PC-3 (cell line): ENCODE data around the gene CCDC177. TPM values are rescaled to one million over a fixed set of nuclear protein-coding genes. Genes with fewer than 3 reads are reported as not detected.

ENCODE experiments used
- ATAC-seq: fragments of 200-7000 bp; cut with Tn5 transposase; 2 replicates; pipeline ENCODE4 v1.9.1; 2020; ENCODE audit warnings: mild to moderate bottlenecking, moderate library complexity
- BruUV-seq: library from RNA; stranded (reverse); fragments of 400-500 nt; replicated peaks from 2 replicates; lab custom pipeline; 2021; lab: Mats Ljungman, UMichigan
- CTCF ChIA-PET: fragments of 300-600 bp; sonication (Branson Sonifier 250); formaldehyde crosslinking; loops from one replicate; lab custom pipeline; 2022; ENCODE audit warnings: antibody characterized with exemption; lab: Charles Lee
- POLR2A ChIA-PET: fragments of 300-600 bp; sonication (Branson Sonifier 250); formaldehyde crosslinking; loops from one replicate; lab custom pipeline; 2022; ENCODE audit warnings: antibody characterized with exemption; ENCODE audit not compliant: unreplicated experiment; lab: Charles Lee
- DNase-seq: peaks from one replicate; pipeline ENCODE4 v3.0.0-alpha.2; 2015
- H2AFZ ChIP-seq: fragments of 300-600 bp; sonication (generic); 2 replicates; pipeline ENCODE4 v1.6.0; 2016; ENCODE audit warnings: antibody characterized with exemption, low read length
- H3F3A ChIP-seq: fragments of 300-600 bp; sonication (generic); one replicate; pipeline ENCODE4 v1.6.0; 2017; ENCODE audit warnings: antibody characterized with exemption, low read length, control low read depth, mild to moderate bottlenecking; ENCODE audit not compliant: unreplicated experiment
- H3K27ac ChIP-seq: fragments of 300-600 bp; sonication (generic); 2 replicates; pipeline ENCODE4 v1.5.1; 2016; ENCODE audit warnings: mild to moderate bottlenecking, low read length
- H3K27me3 ChIP-seq: fragments of 300-600 bp; sonication (generic); 2 replicates; pipeline ENCODE4 v1.6.1; 2016; ENCODE audit warnings: low read length, mixed read lengths
- H3K36me3 ChIP-seq: fragments of 300-600 bp; sonication (generic); 2 replicates; pipeline ENCODE4 v1.6.1; 2016; ENCODE audit warnings: low read depth, mixed run types, low read length, mixed read lengths
- H3K4me1 ChIP-seq: fragments of 300-600 bp; sonication (generic); 2 replicates; pipeline ENCODE4 v1.5.1; 2016; ENCODE audit warnings: low read length; ENCODE audit not compliant: insufficient read depth
- H3K4me2 ChIP-seq: fragments of 300-600 bp; sonication (generic); 2 replicates; pipeline ENCODE4 v1.6.0; 2016; ENCODE audit warnings: low read length
- H3K4me3 ChIP-seq: fragments of 300-600 bp; sonication (generic); 2 replicates; pipeline ENCODE4 v1.5.1; 2016; ENCODE audit warnings: mild to moderate bottlenecking, low read length, mixed read lengths
- H3K79me2 ChIP-seq: fragments of 300-600 bp; sonication (generic); 2 replicates; pipeline ENCODE4 v1.6.1; 2017; ENCODE audit warnings: low read length, mixed read lengths
- H3K9ac ChIP-seq: fragments of 300-600 bp; sonication (generic); 2 replicates; pipeline ENCODE4 v1.6.0; 2016; ENCODE audit warnings: mild to moderate bottlenecking, low read length
- H3K9me2 ChIP-seq: fragments of 300-600 bp; sonication (generic); replicated peaks from 2 replicates; pipeline ENCODE4 v1.6.1; 2016; ENCODE audit warnings: mixed run types, low read length, mixed read lengths
- H3K9me3 ChIP-seq: fragments of 300-600 bp; sonication (generic); 2 replicates; pipeline ENCODE4 v1.6.1; 2016; ENCODE audit warnings: low read length, mixed read lengths
- H4K20me1 ChIP-seq: fragments of 300-600 bp; sonication (generic); 2 replicates; pipeline ENCODE4 v1.6.1; 2016; ENCODE audit warnings: low read length, mixed read lengths
- EZH2 ChIP-seq: fragments of 300-600 bp; sonication (generic); IDR thresholded peaks from one replicate; pipeline ENCODE4 v1.6.1; 2017; ENCODE audit warnings: antibody characterized with exemption, mild to moderate bottlenecking, low read length; ENCODE audit not compliant: unreplicated experiment
- EZH2phosphoT487 ChIP-seq: fragments of 300-600 bp; sonication (generic); IDR thresholded peaks from 2 replicates; pipeline ENCODE4 v1.6.1; 2018; ENCODE audit warnings: mild to moderate bottlenecking, antibody characterized with exemption, low read length, borderline replicate concordance
- intact Hi-C: fragments of 100-400 bp; cut with micrococcal nuclease; formaldehyde crosslinking; loops from 2 replicates; pipeline ENCODE4 v1.9.0; 2023
- total RNA-seq: library from RNA; depleted of rRNA; stranded (reverse); fragments of >200 nt; gene quantifications from 2 replicates; pipeline ENCODE4 v1.2.3, GENCODE V29; 2014
- TF ChIP-seq, protein P1 (sequence below): fragments of 300-600 bp; sonication (generic); conservative IDR thresholded peaks from 2 replicates; pipeline ENCODE4 v1.5.1; 2017; ENCODE audit warnings: antibody characterized with exemption, low read depth, mild to moderate bottlenecking, low read length

CCDC177 gene
- total RNA-seq, 1 experiment from 2014 or later: not detected

DNA sequence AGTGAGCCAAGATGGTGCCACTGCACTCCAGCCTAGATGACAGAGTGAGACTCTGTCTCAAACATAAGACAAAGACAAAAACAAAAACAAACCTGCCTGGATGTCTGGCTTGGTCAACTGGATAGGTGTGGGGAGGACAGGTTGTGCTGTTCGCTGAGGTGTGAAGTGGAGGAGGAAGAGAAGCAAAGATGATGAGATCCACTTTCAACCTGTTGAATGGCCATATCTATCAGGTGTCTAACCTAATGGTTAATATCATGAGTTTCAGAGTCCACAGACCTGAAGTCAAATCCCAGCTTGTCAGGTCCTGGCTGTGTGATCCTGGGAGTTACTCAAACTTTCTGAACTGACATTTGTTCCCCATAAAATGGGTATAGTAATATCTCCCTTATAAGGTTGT lies 9.7 kb upstream of the CCDC177 start:
- H3K9me2 ChIP-seq: no peaks in the 10 kb centered on the region
- H3K4me1 ChIP-seq: peaks cover 8% of the 10 kb centered on the region
- H3K36me3 ChIP-seq: no peaks in the 10 kb centered on the region
- no peak for TF ChIP-seq EZH2phosphoT487
- TF ChIP-seq, protein P1, sequence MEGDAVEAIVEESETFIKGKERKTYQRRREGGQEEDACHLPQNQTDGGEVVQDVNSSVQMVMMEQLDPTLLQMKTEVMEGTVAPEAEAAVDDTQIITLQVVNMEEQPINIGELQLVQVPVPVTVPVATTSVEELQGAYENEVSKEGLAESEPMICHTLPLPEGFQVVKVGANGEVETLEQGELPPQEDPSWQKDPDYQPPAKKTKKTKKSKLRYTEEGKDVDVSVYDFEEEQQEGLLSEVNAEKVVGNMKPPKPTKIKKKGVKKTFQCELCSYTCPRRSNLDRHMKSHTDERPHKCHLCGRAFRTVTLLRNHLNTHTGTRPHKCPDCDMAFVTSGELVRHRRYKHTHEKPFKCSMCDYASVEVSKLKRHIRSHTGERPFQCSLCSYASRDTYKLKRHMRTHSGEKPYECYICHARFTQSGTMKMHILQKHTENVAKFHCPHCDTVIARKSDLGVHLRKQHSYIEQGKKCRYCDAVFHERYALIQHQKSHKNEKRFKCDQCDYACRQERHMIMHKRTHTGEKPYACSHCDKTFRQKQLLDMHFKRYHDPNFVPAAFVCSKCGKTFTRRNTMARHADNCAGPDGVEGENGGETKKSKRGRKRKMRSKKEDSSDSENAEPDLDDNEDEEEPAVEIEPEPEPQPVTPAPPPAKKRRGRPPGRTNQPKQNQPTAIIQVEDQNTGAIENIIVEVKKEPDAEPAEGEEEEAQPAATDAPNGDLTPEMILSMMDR: no peak
- no peak for TF ChIP-seq EZH2
- H3K9ac ChIP-seq: no peak overlapping the region
- H3K27ac ChIP-seq: no peak overlapping the region
- no peak overlapping the region for H2AFZ ChIP-seq
- ChIA-PET POLR2A (interaction anchor here (0.6 kb wide), 1 partner anchor 146 kb away, joined by 14 read pairs; no protein-coding TSS in a partner anchor), CTCF (interaction anchor here (0.6 to 1.0 kb wide), 9 partner anchors 9 to 1194 kb away, joined by 3 to 15 read pairs (median 7); partner anchors contain the start of gene SUSD6)
- H4K20me1 ChIP-seq: no peaks in the 10 kb centered on the region
- H3K4me2 ChIP-seq: no peak overlapping the region
- intact Hi-C loops: no loop called here
- no peaks in the 10 kb centered on the region for H3K9me3 ChIP-seq
- BruUV-seq: no TSS peak
- H3K27me3 ChIP-seq: no peaks in the 10 kb centered on the region
- H3K79me2 ChIP-seq: no peaks in the 10 kb centered on the region
- no peak overlapping the region for H3K4me3 ChIP-seq
- ATAC-seq (no peak), DNase-seq (no peak)
- H3F3A ChIP-seq: no peaks in the 10 kb centered on the region

DNA sequence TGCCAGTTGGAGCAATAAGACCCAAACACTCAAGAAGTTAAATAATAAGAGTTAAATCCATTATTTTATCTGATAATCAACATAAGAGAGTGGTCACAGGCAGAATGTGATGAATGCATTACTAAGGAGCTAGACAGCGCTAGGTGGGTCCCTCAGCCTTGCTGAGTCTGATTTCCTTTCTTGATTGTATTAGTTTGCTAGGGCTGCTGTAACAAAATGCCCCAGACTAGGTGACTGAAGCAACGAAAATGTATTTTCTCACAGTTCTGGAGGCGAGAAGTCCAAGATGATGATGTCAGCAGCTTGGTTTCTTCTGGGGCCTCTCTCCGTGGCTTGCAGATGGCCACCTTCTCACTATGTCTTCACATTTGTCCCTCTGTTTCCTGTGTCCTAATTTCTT lies 8.2 kb upstream of the CCDC177 start:
- TF ChIP-seq EZH2phosphoT487 (no peak), EZH2 (no peak)
- TF ChIP-seq, protein P1: no peak
- Histone ChIP-seq H4K20me1 (no peaks in the 10 kb centered on the region), H2AFZ (no peak overlapping the region), H3K9me2 (no peaks in the 10 kb centered on the region), H3F3A (no peaks in the 10 kb centered on the region), H3K4me2 (no peak overlapping the region), H3K27me3 (no peaks in the 10 kb centered on the region; the same call in 1 of the 2 replicates), H3K9ac (no peak overlapping the region), H3K27ac (no peak overlapping the region), H3K36me3 (no peaks in the 10 kb centered on the region), H3K79me2 (no peaks in the 10 kb centered on the region), H3K4me1 (peaks cover 11% of the 10 kb centered on the region), H3K9me3 (no peaks in the 10 kb centered on the region), H3K4me3 (no peak overlapping the region)
- intact Hi-C loops: no loop called here
- DNase-seq (no peak), ATAC-seq (no peak)
- CTCF ChIA-PET: interaction anchor here (0.5 to 0.6 kb wide), 4 partner anchors 12 to 329 kb away, joined by 3 to 12 read pairs (median 3); no protein-coding TSS in a partner anchor
- BruUV-seq: no TSS peak
- POLR2A ChIA-PET: no interaction called here

DNA sequence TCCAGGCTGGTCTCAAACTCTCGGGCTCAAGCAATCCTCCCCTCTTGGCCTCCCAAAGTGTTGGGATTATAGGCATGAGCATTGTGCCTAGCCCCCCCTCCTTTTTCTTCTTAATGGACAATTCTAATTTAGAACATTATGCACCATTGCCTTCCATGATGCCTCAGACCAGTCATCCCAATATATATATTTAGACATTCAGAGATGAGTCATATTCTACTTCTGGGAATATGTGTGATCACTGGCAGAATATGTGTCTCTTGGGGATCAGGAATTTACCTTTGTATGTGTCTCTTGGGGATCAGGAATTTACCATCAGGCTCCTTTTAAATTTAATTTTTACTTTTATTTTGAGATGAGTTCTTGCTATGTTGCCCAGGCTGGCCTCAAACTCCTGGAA lies 7.5 kb upstream of the CCDC177 start:
- Histone ChIP-seq H3K4me1 (peaks cover 11% of the 10 kb centered on the region), H4K20me1 (no peaks in the 10 kb centered on the region), H3F3A (no peaks in the 10 kb centered on the region), H3K27me3 (no peaks in the 10 kb centered on the region; the same call in 1 of the 2 replicates), H3K27ac (no peak overlapping the region), H2AFZ (no peak overlapping the region), H3K4me3 (no peak overlapping the region), H3K9me2 (no peaks in the 10 kb centered on the region), H3K4me2 (no peak overlapping the region), H3K9ac (no peak overlapping the region), H3K79me2 (no peaks in the 10 kb centered on the region), H3K9me3 (no peaks in the 10 kb centered on the region), H3K36me3 (no peaks in the 10 kb centered on the region)
- POLR2A ChIA-PET: no interaction called here
- ATAC-seq (no peak), DNase-seq (peak; percentile 18)
- CTCF ChIA-PET: no interaction called here
- TF ChIP-seq, protein P1: no peak
- TF ChIP-seq EZH2phosphoT487: no peak
- TF ChIP-seq EZH2: no peak
- no TSS peak for BruUV-seq
- intact Hi-C loops: no loop called here
